GM19239 (cell line): Measurements from ENCODE around the gene NUCB2.
"Not testable (repeated sequence)": the region's sequence is repeated elsewhere in the genome, so short reads cannot be mapped to it uniquely, and the experiment has no call there.

Experiments used
- DNase-seq: peaks from one replicate; pipeline ENCODE4 v3.0.0; 2011; ENCODE audit warnings: low spot score; ENCODE audit not compliant: insufficient read length
- FAIRE-seq: peaks from 2 replicates; lab custom pipeline; 2011; peaks lifted over from hg19 to GRCh38; lab: Jason Lieb, UNC

NUCB2 gene

GRCh38 chr11:17276236-17277023 lies at the start of gene NUCB2:
Gene NUCB2 (plus strand): TSS chr11:17276739. CDS start chr11:17295324, 18,585 bp downstream.
- FAIRE-seq (peak; percentile 97), DNase-seq (peak; percentile 89)

GRCh38 chr11:17228186-17228925 lies 48.2 kb upstream of the NUCB2 start:
- FAIRE-seq, DNase-seq: not testable (repeated sequence)

GRCh38 chr11:17229481-17230152 lies 46.9 kb upstream of the NUCB2 start:
- DNase-seq (no peak), FAIRE-seq (no peak)

GRCh38 chr11:17230867-17231851 lies 45.4 kb upstream of the NUCB2 start:
- FAIRE-seq (peak; percentile 92), DNase-seq (no peak)

- FAIRE-seq (no peak), DNase-seq (no peak)
Measured at GRCh38 chr11:17233101-17233500, 43.4 kb upstream of the NUCB2 start.

GRCh38 chr11:17238377-17238776 lies 38.2 kb upstream of the NUCB2 start:
- no peak for DNase-seq
- FAIRE-seq = no peak

GRCh38 chr11:17239927-17240326 lies 36.6 kb upstream of the NUCB2 start:
- not testable (repeated sequence) for DNase-seq, FAIRE-seq

- FAIRE-seq (no peak), DNase-seq (no peak)
Measured at GRCh38 chr11:17240780-17241179, 35.8 kb upstream of the NUCB2 start.

- DNase-seq, FAIRE-seq: not testable (repeated sequence)
Measured at GRCh38 chr11:17242954-17243353, 33.6 kb upstream of the NUCB2 start.

- DNase-seq (no peak), FAIRE-seq (no peak)
Measured at GRCh38 chr11:17244046-17244445, 32.5 kb upstream of the NUCB2 start.

- DNase-seq (no peak), FAIRE-seq (no peak)
Measured at GRCh38 chr11:17250561-17251350, 25.8 kb upstream of the NUCB2 start.

GRCh38 chr11:17252704-17253103 lies 23.8 kb upstream of the NUCB2 start:
- no peak for DNase-seq
- no peak for FAIRE-seq

- no peak for FAIRE-seq
Measured at GRCh38 chr11:17256512-17256911, 20.0 kb upstream of the NUCB2 start.

GRCh38 chr11:17257196-17257595 lies 19.3 kb upstream of the NUCB2 start:
- FAIRE-seq (no peak), DNase-seq (no peak)

More at GRCh38 chr11:17256512-17256911, 20.0 kb upstream of the NUCB2 start:
- DNase-seq = no peak

- DNase-seq (no peak), FAIRE-seq (no peak)
Measured at GRCh38 chr11:17258670-17259069, 17.9 kb upstream of the NUCB2 start.

GRCh38 chr11:17259519-17259918 lies 17.0 kb upstream of the NUCB2 start:
- FAIRE-seq = no peak
- DNase-seq = no peak

GRCh38 chr11:17260020-17260419 lies 16.5 kb upstream of the NUCB2 start:
- DNase-seq = no peak
- no peak for FAIRE-seq

GRCh38 chr11:17263769-17264168 lies 12.8 kb upstream of the NUCB2 start:
- DNase-seq = no peak
- no peak for FAIRE-seq

GRCh38 chr11:17266781-17267180 lies 9.8 kb upstream of the NUCB2 start:
- FAIRE-seq = no peak
- DNase-seq = no peak
